ENCODE data around the gene DOCK1.

- no peak for TF ChIP-seq POLR2A (IDR thresholded peaks at IDR 0.05)
- TF ChIP-seq, protein P1, sequence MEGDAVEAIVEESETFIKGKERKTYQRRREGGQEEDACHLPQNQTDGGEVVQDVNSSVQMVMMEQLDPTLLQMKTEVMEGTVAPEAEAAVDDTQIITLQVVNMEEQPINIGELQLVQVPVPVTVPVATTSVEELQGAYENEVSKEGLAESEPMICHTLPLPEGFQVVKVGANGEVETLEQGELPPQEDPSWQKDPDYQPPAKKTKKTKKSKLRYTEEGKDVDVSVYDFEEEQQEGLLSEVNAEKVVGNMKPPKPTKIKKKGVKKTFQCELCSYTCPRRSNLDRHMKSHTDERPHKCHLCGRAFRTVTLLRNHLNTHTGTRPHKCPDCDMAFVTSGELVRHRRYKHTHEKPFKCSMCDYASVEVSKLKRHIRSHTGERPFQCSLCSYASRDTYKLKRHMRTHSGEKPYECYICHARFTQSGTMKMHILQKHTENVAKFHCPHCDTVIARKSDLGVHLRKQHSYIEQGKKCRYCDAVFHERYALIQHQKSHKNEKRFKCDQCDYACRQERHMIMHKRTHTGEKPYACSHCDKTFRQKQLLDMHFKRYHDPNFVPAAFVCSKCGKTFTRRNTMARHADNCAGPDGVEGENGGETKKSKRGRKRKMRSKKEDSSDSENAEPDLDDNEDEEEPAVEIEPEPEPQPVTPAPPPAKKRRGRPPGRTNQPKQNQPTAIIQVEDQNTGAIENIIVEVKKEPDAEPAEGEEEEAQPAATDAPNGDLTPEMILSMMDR (IDR thresholded peaks at IDR 0.05): no peak
- no peak for TF ChIP-seq POLR2AphosphoS5 (IDR thresholded peaks at IDR 0.05)
Observed at GRCh38 chr10:127408112-127408710, 503.0 kb downstream of the DOCK1 start.

Measured in breast epithelium (tissue), 3 donors.